Measurements from ENCODE around the gene GRM8.
A peak's percentile ranks its signal among the peaks of the same experiment; 100 is the strongest.

The GRM8 gene

DNA sequence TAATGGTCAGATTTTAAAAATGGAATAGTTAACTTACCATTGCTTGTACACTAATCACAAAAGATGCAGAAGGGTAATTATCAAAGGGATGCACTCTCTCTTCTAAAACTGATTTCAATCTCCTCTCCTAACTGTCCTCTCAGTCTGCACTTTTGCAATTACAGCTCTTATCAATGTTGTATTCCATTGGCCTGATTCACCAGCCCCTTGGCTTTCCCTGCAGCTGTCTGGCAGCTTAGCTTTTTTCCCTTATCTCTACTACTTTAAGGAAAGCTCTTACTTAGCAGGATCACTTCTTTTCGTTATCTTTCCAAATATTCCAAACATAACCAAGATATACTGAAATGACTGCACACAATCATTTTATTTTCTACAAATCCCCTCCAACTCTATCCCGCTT is 448.8 kb downstream of the GRM8 start:
- no peak for DNase-seq

DNA sequence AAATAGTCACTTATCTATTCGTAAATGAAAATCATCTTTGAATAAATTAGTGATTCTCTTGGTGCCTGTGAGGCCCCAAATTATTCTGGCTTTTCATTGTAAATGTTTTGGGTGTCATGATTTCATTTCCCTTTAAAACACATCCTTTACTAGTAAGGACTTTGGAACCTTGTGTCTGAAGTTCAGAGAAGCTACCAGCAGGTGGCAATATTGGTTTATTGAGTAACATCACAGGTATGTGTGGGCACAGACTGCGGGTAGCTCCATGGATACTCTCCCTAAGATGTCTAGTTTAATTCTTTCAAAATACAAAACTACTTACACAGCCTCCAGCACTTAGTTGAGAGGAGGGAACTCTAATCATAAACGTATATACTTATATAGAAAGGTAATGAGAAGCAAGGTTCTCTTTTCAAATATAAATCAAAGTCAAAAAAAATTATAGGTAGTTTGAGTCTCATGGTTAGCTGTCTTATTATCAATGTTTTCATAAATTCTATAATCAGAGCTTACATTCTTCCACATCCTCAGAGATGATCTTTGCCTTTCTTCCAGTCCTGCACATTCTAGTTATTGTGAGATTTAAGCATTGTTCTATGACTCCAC is 449.6 kb downstream of the GRM8 start:
- DNase-seq = peak; percentile 36 to 64

DNA sequence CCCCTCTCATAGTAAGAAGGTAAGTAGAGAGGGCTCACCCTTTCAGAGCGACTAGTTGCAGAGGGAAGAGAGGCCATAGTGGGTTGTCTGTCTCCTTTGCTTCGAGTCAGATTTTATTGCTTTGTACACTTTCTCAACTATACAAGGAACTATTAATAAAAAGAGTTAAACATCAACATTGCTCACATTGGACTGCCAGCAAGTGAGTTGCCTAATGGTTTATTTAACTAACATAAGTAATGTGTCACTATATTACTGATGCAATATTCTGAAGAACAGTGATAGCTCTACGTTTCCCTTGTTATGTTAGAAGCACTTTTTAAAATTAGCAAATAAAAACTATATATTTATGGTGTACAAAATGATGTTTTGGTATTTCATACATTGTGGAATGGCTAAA is 451.0 kb downstream of the GRM8 start:
- DNase-seq = no peak

DNA sequence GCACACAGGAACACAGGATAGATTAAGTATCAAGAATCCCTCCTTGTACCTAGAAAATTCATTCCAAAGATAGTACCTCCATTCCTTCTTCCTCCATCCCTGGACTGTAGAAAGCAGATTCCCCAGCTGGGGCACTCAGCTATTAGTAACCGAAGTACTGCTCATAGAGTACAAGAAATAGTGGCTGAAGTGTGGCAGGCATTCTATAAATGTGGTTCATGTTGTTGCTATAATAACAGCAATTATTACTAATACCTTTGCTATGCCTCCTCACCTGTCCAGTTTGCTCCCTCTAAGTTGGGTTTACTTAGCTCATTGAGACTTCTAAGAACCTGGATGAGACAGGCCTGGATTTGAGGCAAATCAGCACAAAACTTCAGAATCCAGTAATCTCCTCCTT is 453.2 kb downstream of the GRM8 start:
- DNase-seq = no peak

DNA sequence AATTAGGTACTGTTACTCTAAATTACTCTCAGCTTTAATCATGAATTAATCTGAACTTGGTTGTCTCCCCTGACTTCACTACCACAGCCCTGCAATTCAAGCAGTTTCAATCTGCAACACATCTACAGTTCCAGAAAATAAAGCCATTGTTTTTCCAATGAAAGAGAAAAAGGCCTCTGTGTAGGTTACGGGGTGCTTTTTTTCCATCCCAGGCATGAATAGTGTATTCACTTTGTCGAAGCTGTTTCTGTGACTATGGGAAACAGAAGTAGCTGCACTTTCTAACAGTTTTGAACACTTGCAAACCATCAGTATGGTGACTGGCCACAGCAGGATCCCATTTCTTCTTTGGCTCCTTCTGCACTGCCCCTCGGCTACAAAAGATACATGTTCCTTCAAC is 460.2 kb downstream of the GRM8 start:
- DNase-seq = no peak

DNA sequence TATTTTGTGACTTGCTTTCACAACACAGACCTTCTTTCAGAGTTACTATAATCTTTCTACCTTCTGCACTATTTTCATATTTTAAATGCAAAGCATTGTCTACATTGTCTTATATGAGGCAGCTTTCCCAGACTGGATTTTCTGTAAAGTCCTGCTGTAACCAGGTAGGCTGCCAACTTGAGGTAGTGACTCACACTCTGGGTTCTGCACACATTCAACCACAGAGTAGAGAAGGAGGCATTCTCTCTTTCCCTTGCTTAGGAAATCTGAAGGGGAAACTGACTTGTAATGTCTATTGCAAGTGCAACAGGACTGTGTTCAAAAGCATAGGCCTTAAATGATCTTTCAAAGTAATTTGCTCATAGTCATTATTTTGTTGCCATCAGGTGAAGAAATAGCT is 461.4 kb downstream of the GRM8 start:
- no peak for DNase-seq

DNA sequence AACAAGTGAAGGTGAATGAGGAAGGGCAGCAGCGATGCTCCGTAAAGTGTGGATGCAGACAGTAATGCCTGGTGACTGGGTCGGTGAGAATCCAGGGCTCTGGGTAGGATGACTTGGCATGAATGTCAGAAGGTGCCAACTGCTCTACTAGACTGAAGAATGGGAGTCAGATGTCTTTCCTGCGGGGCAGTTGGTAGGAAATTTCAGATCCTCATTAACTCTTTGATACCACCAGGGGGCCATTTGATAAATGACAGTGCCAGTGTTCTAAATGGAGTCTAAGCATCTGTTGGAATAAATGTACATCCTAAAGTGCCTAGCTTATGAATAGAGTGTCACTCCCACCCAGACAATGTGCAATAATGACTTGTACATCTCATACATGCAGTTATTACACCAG is 462.0 kb downstream of the GRM8 start:
- DNase-seq = peak in 1 of 2 experiments; percentile 15

DNA sequence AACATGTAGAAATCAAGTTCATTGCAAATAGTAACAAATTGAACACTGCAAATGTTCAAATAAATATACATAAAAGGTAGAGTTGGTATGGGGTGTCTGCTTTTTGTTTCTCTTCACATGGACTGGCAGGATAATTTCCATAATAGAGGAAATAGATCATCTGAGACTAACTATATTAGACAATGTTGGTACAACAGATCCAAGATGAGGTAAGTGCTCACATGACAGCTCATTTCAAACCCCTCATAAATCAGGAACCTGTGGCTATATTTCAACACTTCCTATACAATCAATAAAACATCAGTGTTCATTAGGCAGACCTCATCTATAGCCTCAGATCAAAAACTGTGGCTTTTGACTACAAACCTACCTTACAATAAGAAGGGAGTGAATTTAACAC is 469.1 kb downstream of the GRM8 start:
- no peak for DNase-seq

DNA sequence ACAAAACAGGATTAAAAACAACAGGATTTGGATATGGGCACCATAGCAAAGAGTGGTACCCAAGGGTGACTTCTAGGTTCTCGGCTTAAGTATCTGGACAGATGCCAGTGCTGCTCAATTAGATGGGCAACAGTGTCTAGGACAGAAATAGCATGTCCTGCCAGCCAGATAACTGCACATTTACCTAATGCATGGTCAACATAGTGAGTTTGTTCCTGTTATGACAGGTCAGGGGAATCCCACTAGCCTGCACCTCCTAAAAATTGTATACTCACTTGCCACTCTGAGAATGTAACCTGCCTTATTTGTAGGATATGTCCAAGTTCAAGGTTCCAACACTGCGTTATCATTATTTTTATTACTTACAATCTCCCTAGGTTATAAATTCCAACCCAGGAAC is 471.7 kb downstream of the GRM8 start:
- DNase-seq = no peak

DNA sequence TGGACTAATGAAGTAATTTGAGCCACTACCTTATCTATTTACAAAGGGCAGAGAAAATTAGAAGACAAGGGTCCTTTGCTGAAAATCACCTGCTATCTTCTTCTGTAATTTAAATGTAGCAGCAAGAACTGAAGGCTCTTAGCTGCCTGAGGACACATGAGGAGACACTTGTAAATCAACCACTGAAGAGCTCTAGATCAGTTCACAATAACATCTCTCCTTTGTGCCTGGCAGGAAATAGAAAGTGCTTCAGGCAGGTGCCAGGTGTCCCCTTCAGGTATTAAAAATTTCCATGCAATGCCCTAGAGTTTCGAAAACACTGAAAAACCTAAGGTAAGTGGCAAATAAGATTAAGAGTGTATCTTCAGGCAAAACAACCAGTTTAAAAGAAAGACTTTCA is 474.6 kb downstream of the GRM8 start:
- DNase-seq = peak; percentile 81 to 91

DNA sequence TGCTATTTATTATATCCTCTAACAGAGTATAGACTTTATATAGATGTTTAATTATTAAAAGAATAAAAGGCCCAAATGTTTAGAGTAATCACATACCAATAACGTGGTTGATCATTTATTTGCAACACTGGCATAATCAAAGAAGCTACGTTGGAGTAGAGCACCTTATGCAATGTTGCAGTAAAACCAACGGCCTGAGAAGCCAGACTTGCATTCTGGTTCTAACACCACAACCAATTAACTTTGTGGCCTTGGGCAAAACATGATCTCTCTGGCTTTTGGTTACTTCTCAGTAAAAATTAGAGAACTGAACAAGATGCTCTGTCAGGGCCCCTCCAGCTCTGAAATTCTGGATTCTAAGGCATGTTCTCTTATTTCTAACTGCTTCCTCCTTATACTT is 476.2 kb downstream of the GRM8 start:
- no peak for DNase-seq

DNA sequence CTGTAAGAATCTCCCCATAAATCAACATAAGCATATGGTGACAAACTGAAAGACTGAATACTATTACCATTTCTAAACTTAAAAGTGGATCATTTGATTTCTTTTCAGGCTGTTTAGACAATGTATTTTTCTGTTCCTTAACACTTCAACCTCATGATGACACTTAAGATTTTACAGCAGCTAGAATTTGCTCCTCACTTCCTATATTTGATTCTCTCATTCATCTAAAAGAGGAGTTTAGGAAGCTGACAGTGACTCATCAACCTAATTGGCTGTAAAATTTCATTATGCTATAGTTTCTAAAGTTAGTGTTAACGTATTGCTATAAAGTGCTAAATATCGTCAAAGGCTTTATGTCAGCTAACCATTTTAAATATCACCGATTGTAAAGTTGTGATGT is 478.7 kb downstream of the GRM8 start:
- DNase-seq = no peak

DNA sequence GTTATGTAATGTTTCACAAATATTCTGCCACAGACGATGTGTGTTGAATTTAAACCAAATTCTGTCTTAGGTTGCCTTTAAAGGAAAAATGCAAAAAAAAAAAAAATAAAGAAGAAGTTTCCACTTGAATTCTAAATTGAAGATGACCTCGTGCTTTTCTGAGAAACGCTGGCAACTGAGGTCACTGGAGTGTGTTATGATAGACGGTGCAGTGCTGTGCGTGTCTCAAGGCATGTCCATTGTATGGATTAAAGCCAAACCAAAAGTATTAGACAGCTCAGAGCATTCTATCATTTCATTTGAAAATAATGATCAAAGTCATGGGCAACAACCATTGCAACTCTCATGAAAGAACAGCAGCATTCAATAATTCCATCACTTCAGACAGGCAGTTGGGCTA is 483.9 kb downstream of the GRM8 start:
- DNase-seq = no peak

DNA sequence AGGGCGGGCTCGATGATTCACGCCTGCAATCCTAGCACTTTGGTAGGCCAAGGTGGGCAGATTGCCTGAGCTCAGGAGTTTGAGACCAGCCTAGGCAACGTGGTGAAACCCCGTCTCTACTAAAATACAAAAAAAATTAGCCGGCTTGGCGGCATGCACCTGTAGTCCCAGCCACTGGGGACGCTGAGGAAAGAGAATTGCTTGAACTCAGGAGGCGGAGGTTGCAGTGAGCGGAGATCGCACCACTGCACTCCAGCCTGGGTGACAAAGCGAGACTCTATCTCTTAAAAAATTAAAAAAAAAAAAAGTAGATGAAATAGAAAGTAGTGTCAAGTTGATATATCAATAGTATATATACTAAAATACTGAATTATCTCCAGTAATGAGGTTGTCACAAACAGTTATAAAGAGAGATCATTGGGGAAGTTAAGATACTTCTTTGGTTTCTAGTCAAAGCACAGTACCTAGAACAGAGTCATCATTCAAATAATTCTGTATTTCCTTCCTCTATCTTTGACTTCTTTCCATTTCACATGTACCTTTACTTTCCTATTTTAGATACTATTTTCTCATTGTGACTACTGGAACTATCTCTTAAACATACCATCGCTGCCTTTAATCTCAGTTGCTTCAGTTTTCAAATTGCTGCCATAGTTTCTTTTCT is 491.7 kb downstream of the GRM8 start:
- DNase-seq = no peak

DNA sequence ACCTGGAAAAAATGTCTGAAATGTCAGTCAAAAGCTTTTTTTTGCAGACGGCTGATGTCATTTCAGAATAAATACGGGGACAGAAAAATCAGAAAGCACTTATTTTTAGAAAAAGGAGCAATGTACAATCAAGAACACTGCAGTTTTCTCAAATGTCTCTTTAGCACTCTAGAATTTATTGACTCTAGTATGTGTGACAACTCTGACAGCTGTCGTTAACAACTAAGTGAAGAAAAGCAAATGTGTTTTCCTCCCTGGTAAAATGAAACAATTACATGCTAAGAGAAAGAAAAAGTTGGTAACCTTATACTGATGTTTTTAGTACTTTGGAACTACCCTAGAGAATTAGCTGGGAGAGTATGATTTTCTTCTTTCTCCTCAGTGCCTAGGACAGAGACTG is 497.4 kb downstream of the GRM8 start:
- no peak for DNase-seq

DNA sequence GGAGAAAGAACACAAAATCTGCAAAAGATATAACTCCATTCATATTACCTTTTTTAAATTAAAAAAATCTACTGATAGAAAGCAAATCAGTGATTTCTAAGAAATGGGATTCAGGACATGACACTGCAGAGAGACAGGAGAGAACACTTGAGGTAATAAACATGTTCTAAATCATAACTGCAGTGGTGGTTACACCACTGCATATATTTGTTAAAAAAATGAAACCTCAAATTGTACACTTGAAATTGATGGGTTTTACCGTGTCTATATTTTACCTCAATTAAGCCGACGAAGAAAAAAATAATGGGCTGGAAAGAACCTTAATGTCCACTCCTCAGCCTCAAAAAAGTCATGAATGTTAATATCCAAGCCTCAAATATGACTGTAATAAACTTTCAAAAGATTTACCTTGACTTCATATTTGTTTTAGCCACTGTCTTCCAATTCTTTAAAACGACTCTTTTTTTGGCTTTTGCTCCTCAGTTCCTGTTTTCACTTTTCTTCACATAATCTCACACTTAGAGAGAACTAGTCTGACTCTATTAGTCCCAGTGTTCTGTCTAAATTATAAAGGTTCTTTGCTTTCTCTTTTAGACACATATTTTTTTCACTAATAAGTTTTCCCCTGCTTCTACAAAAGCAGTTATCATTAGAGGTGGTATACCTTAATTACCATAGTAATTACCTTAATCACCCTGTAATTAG is 502.4 kb downstream of the GRM8 start:
- DNase-seq = no peak

DNA sequence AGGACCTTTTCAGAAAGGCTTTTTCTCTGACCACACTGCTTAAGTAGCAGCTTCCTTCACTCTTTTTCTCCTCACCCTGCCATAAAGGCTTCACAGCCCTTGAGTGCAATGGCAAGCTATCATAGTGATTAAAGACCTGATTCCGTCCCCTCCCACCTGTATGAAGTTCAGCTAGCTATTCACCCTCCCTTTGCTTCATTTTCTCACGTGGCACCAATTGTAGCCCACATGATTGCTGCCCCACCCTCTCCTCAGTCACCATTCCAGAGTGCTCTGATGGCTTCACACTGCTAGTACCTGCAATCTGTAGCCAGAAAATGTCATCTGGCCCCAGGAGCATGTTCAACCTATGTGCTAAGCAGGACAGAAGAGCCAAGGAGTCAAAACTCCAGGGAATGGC is 523.8 kb downstream of the GRM8 start:
- no peak for DNase-seq

DNA sequence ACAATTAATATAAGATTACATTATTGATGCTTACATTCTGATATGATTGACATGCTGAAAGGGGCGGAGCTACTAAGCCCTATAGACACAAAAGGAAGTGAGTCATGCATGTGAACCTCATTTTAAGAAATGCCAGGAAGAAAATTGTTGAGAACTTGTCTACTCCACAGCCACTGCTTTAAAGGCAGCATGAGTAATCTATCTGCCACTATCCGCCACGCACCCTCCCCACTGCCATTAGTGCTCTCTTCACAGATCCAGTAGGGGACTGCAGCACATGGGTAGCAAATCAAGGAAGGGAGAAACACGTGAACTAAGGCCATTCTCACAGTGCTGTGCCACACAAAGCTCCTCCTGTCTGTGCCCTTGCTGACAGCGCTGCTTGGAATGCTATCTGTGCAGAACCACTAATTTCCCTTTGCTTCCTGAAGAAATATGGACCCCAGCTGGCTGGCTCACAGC is 524.8 kb downstream of the GRM8 start:
- no peak for DNase-seq

DNA sequence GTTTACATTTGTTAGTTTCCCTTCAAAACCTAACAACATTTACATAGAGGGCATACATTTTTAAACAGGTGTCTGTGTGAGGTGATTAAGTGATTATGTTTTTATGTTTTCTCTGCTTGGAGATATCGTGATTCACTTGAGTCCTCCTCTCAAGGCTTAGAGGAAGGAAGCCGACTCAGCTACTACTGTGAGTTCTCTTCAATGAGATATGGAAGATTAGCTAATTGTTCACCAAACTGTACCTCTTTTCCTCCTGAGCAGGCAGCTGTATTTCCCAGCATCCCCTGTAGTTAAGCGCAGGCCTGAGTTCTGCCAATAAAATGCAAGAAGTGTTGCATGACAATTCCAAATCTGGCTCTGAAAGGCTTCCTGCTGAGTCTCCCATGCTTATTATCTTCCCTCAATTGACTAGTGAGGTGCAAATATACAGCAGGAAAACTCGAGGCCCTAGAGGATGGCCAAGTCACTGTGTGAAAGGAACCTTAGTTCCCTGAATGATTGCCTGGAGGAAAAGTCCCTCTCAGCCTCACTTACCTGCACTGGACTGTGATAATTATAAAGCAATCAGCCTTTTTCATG is 528.7 kb downstream of the GRM8 start:
- no peak for DNase-seq

DNA sequence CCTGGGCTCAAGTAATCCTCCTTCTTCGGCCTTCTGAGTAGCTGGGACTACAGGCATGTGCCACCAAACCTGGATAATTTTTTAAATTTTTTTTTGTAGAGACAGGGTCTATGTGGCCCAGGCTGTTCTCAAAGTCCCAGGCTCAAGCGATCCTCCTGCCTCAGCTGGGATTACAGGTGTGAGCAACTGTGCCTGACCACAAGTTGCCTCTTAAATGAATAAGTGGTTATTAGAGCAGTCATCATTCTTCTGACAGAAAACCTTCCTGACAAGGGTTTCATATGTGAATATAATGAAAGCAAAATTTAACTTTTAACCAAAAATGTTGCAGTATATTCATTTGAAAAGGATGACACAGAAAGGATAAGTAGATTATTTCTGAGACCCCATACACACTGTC is 532.5 kb downstream of the GRM8 start:
- no peak for DNase-seq

DNA sequence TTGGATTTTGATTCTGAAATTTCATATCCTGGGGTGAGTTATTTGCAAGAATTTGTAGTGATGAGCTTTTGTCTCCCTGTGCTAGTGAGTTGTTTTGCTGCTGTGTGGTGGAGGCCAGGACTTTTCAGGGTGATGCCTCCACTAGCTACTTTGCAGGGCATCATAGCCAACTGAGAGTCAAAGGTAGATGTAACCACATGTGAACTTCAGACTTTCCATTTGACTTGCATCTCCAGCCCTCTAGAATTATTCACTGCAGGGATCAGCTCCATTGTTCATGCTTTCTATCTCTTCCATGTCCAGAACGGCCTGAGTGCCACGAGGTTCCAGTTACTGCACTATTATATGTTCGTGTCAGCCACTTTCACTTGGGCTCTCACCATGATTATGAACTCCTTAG is 534.3 kb downstream of the GRM8 start:
- DNase-seq = peak; percentile 24 to 26

DNA sequence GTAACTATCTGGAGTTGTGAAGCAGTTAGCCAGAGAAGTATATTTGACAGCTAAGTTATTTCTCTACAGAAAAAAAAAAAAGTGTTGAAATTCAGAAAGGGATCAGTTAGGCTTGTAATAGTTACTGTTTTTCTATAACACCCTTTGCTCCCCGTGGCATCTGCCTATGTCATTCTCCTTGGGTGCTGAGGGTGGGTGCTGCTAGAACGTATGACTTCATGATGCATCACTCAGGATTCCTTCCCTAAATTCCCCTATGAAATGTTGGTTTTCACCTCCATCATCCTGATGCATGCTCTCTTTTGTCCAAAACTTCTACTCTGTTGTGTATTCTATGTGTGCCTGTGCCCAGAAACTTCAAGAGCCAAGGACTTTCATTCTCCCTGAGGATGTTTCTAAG is 536.4 kb downstream of the GRM8 start:
- no peak for DNase-seq

DNA sequence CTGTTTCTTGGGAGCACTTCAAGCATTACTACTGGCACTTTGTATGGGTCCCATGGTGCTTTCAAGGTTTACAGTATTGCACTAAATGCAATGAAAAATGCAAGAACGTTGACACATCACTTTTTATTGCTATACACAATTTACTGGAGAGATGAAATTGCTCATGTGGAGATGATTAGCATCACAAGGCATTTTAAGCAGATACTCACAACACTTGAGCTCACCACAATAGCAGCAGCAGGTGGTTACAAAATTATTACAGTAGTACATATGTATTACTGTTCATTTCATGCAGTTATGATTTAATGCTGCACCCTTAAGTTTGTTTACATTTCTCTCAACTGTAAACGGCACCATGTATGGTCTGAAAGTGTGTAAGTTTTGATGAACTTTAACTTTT is 537.7 kb downstream of the GRM8 start:
- DNase-seq = peak; percentile 69 to 79

Data from NCI-H187 (cell line).